Keratinocyte (primary cell): ENCODE data around the gene SMTNL1. TPM values are rescaled to one million over a fixed set of nuclear protein-coding genes. Genes with fewer than 3 reads are reported as not detected.

Experiments
- DNase-seq: peaks from one replicate; pipeline ENCODE4 v3.0.0-alpha.2; 2011; ENCODE audit warnings: low read depth, missing footprints, low spot score
- FAIRE-seq: peaks from 2 replicates; lab custom pipeline; 2011; peaks lifted over from hg19 to GRCh38; lab: Jason Lieb, UNC
- H2AFZ ChIP-seq: 2 replicates; pipeline ENCODE4 v1.6.0; 2012; ENCODE audit warnings: low read length, control low read depth, inconsistent platforms; ENCODE audit not compliant: control insufficient read depth
- H3K27ac ChIP-seq: 2 replicates; pipeline ENCODE4 v1.5.1; 2011; ENCODE audit warnings: low read length; ENCODE audit not compliant: control insufficient read depth, insufficient read depth
- H3K27me3 ChIP-seq: 3 replicates; pipeline ENCODE4 v1.6.0; 2011; ENCODE audit warnings: low read length; ENCODE audit not compliant: control insufficient read depth, insufficient read depth; ENCODE audit errors: extremely low read depth
- H3K36me3 ChIP-seq, 2 experiments: 2 replicates in 1 of 2; 3 replicates in 1 of 2; pipeline ENCODE4 v1.5.1; 2011; ENCODE audit warnings: low read length in 2 of 2, mild to moderate bottlenecking in 1 of 2; ENCODE audit not compliant: control insufficient read depth in 2 of 2, insufficient read depth in 2 of 2; ENCODE audit errors: extremely low read depth in 1 of 2
- H3K4me1 ChIP-seq: 3 replicates; pipeline ENCODE4 v1.5.1; 2011; ENCODE audit warnings: low read length; ENCODE audit not compliant: control insufficient read depth, insufficient read depth; ENCODE audit errors: extremely low read depth
- H3K4me2 ChIP-seq: 3 replicates; pipeline ENCODE4 v1.6.0; 2011; ENCODE audit warnings: low read depth, low read length; ENCODE audit not compliant: control insufficient read depth, insufficient read depth; ENCODE audit errors: extremely low read depth
- H3K4me3 ChIP-seq, 3 experiments: fragments of 200-600 bp in 1 of 3; sonication (generic) in 1 of 3; 2 replicates in 2 of 3; 3 replicates in 1 of 3; pipeline ENCODE4 v1.5.1; 2011 to 2016; ENCODE audit warnings: low read length in 3 of 3, mild to moderate bottlenecking in 3 of 3, control low read depth in 2 of 3, inconsistent platforms in 1 of 3, low read depth in 1 of 3, mixed read lengths in 1 of 3, mixed run types in 1 of 3, moderate library complexity in 1 of 3; ENCODE audit not compliant: control insufficient read depth in 2 of 3, insufficient read depth in 2 of 3; ENCODE audit errors: extremely low read depth in 1 of 3
- H3K79me2 ChIP-seq: 2 replicates; pipeline ENCODE4 v1.6.0; 2012; ENCODE audit warnings: low read length; ENCODE audit not compliant: control insufficient read depth, insufficient read depth
- H3K9ac ChIP-seq: 3 replicates; pipeline ENCODE4 v1.6.0; 2011; ENCODE audit warnings: low read length; ENCODE audit not compliant: control insufficient read depth, insufficient read depth; ENCODE audit errors: extremely low read depth
- H3K9me1 ChIP-seq: 3 replicates; pipeline ENCODE4 v1.6.0; 2011; ENCODE audit warnings: low read length; ENCODE audit not compliant: control insufficient read depth, insufficient read depth; ENCODE audit errors: extremely low read depth
- H3K9me3 ChIP-seq: 2 replicates; pipeline ENCODE4 v1.5.1; 2012; ENCODE audit warnings: low read depth, low read length; ENCODE audit not compliant: control insufficient read depth
- H4K20me1 ChIP-seq: 3 replicates; pipeline ENCODE4 v1.6.0; 2011; ENCODE audit warnings: low read length; ENCODE audit not compliant: control insufficient read depth, insufficient read depth; ENCODE audit errors: extremely low read depth
- CTCF ChIP-seq, 3 experiments: IDR thresholded peaks in 1 of 3; conservative IDR thresholded peaks in 1 of 3; optimal IDR thresholded peaks in 1 of 3; 2 replicates in 2 of 3; 3 replicates in 1 of 3; pipeline versions ENCODE3 to v1.5.1; 2011; ENCODE audit warnings: low read length in 3 of 3, mild to moderate bottlenecking in 3 of 3, moderate library complexity in 2 of 3, control low read depth in 1 of 3, inconsistent platforms in 1 of 3; ENCODE audit not compliant: insufficient read depth in 2 of 3; ENCODE audit errors: extremely low read depth in 1 of 3
- EZH2 ChIP-seq: IDR thresholded peaks from one replicate; pipeline ENCODE4 v1.6.1; 2012; ENCODE audit warnings: inconsistent platforms, mild to moderate bottlenecking, low read length, moderate library complexity
- dilution Hi-C: fragments of 300-500 bp; cut with MboI; formaldehyde crosslinking; loops from one replicate; pipeline ENCODE4 v1.7.0; 2020; ENCODE audit warnings: low sequenced_read_pairs; ENCODE audit not compliant: extremely low pct_ligation_motif_present
- polyA plus RNA-seq, 5 experiments: library from polyadenylated mRNA; depleted of rRNA in 3 of 5; stranded (reverse) in 3 of 5; stranded (forward) in 1 of 5; unstranded in 1 of 5; fragments of >200 nt; gene quantifications; 1 replicate in 1 of 5; 2 replicates in 3 of 5; 3 replicates in 1 of 5; pipeline versions ENCODE4 v1.2.1 to v1.2.3, GENCODE V29; 2011 to 2012; ENCODE audit warnings: missing spikeins in 2 of 5, low read depth in 1 of 5, low replicate concordance in 1 of 5

Gene SMTNL1
- polyA plus RNA-seq, 1 donor (not counting 4 experiments of a cell fraction or from before 2014, with no cell fraction given), result not detected

- no peaks in the 10 kb centered on the region for H4K20me1 ChIP-seq
- no peaks in the 10 kb centered on the region for H3K4me1 ChIP-seq
- DNase-seq (no peak), FAIRE-seq (no peak)
- TF ChIP-seq CTCF (optimal IDR thresholded peaks at IDR 0.05 in 1 of 3, IDR thresholded peaks at IDR 0.05 in 1 of 3, conservative IDR thresholded peaks at IDR 0.05 in 1 of 3; ENCODE audit: extremely low read depth in 1 of 3, insufficient read depth in 2 of 3, low read length in 3 of 3), result no peak
- no peak for TF ChIP-seq EZH2
- H2AFZ ChIP-seq, result no peak overlapping the region
- no peaks in the 10 kb centered on the region for H3K36me3 ChIP-seq
- no peaks in the 10 kb centered on the region for H3K9me3 ChIP-seq
- H3K4me2 ChIP-seq, result no peak overlapping the region
- no peaks in the 10 kb centered on the region for H3K79me2 ChIP-seq
- H3K9ac ChIP-seq, result no peak overlapping the region
- no peaks in the 10 kb centered on the region for H3K9me1 ChIP-seq
- no peak overlapping the region for H3K27ac ChIP-seq
- no peaks in the 10 kb centered on the region for H3K27me3 ChIP-seq
- dilution Hi-C loops, result no loop called here
- no peak overlapping the region for H3K4me3 ChIP-seq
These were observed 46.9 kb downstream of the SMTNL1 start for GRCh38 chr11:57584341-57584740.

- Histone ChIP-seq H3K36me3 (no peaks in the 10 kb centered on the region), H3K4me3 (no peak overlapping the region), H3K4me1 (no peaks in the 10 kb centered on the region), H3K9me3 (no peaks in the 10 kb centered on the region), H2AFZ (no peak overlapping the region), H3K27ac (no peak overlapping the region), H3K27me3 (no peaks in the 10 kb centered on the region), H4K20me1 (no peaks in the 10 kb centered on the region), H3K4me2 (no peak overlapping the region), H3K9ac (no peak overlapping the region), H3K79me2 (no peaks in the 10 kb centered on the region), H3K9me1 (no peaks in the 10 kb centered on the region)
- no peak for TF ChIP-seq CTCF (optimal IDR thresholded peaks at IDR 0.05 in 1 of 3, IDR thresholded peaks at IDR 0.05 in 1 of 3, conservative IDR thresholded peaks at IDR 0.05 in 1 of 3; ENCODE audit: extremely low read depth in 1 of 3, insufficient read depth in 2 of 3, low read length in 3 of 3)
- no peak for TF ChIP-seq EZH2
- FAIRE-seq, result no peak
- no peak for DNase-seq
- dilution Hi-C loops, result no loop called here
These were observed 47.9 kb downstream of the SMTNL1 start for GRCh38 chr11:57585301-57585700.
